Progenitor cell of endocrine pancreas (in vitro differentiated cells): ENCODE data around the gene PGM2. TPM values are rescaled to one million over a fixed set of nuclear protein-coding genes. Genes with fewer than 3 reads are reported as not detected.

Experiments used
- DNase-seq: peaks from one replicate; pipeline ENCODE4 v3.0.0; 2021; ENCODE audit warnings: low spot score; ENCODE audit not compliant: unreplicated experiment
- H3K27ac Mint-ChIP-seq: 2 replicates; pipeline ENCODE4 v1.8.0; 2021; ENCODE audit warnings: mild to moderate bottlenecking, moderate library complexity, mixed read lengths
- H3K27me3 Mint-ChIP-seq: 2 replicates; pipeline ENCODE4 v1.8.0; 2021; ENCODE audit warnings: mixed read lengths
- H3K36me3 Mint-ChIP-seq: 2 replicates; pipeline ENCODE4 v1.8.0; 2022; ENCODE audit warnings: mixed read lengths; ENCODE audit not compliant: insufficient read depth
- H3K4me1 Mint-ChIP-seq: 2 replicates; pipeline ENCODE4 v1.8.0; 2021; ENCODE audit warnings: low read depth, mixed read lengths
- H3K4me3 Mint-ChIP-seq: 2 replicates; pipeline ENCODE4 v1.8.0; 2021; ENCODE audit warnings: low read depth, mild to moderate bottlenecking, moderate library complexity, mixed read lengths
- H3K9me3 Mint-ChIP-seq: 2 replicates; pipeline ENCODE4 v1.8.0; 2021; ENCODE audit warnings: low read depth, mixed read lengths
- total RNA-seq: library from RNA; stranded (reverse); gene quantifications from 2 replicates; pipeline ENCODE4 v1.2.1, GENCODE V29; 2021
- TF ChIP-seq, protein P1 (sequence below): fragments of 200-600 bp; sonication (generic); IDR thresholded peaks from one replicate; pipeline ENCODE4 v1.5.0; 2021; ENCODE audit warnings: antibody characterized with exemption, mild to moderate bottlenecking; ENCODE audit not compliant: unreplicated experiment

Gene PGM2
- total RNA-seq, 1 donor from 2014 or later, result 25.9 TPM

GRCh38 chr4:37827030-37827685, 672 bp downstream of the PGM2 start:
- TF ChIP-seq, protein P1, sequence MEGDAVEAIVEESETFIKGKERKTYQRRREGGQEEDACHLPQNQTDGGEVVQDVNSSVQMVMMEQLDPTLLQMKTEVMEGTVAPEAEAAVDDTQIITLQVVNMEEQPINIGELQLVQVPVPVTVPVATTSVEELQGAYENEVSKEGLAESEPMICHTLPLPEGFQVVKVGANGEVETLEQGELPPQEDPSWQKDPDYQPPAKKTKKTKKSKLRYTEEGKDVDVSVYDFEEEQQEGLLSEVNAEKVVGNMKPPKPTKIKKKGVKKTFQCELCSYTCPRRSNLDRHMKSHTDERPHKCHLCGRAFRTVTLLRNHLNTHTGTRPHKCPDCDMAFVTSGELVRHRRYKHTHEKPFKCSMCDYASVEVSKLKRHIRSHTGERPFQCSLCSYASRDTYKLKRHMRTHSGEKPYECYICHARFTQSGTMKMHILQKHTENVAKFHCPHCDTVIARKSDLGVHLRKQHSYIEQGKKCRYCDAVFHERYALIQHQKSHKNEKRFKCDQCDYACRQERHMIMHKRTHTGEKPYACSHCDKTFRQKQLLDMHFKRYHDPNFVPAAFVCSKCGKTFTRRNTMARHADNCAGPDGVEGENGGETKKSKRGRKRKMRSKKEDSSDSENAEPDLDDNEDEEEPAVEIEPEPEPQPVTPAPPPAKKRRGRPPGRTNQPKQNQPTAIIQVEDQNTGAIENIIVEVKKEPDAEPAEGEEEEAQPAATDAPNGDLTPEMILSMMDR, result no peak
- peak overlapping the region; percentile 90 for H3K4me3 Mint-ChIP-seq
- DNase-seq, result peak; percentile 12
- H3K36me3 Mint-ChIP-seq, result peaks cover 16% of the 10 kb centered on the region
- H3K4me1 Mint-ChIP-seq, result peaks cover 15% of the 10 kb centered on the region
- no peaks in the 10 kb centered on the region for H3K9me3 Mint-ChIP-seq
- peak overlapping the region; percentile 59 for H3K27ac Mint-ChIP-seq
- peaks cover 3% of the 10 kb centered on the region for H3K27me3 Mint-ChIP-seq

DNA sequence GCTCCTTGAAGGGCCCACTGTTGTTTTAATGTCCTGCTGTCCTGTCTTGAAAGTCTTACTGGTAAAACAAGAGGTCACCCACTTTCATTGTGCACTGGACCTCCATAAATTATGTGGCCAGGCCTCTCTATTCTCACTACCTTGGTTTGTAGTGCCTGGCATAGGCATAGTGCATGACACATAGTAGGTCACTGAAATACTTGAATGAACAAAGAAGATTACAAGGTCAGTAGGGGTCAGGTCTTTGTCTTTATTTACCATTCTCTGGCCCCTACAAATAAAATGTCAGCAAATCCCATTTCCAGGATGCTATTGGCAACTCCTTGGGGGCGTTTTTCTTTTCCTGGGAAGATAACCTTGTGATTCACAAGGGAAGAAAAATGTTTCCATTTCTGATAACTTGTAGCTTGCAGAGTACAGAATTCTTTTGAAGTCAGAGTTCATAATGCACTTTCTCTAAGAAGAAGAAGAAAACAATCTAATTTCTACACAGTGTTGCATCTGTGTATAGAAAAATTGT, 1.4 kb downstream of the PGM2 start:
- H3K36me3 Mint-ChIP-seq, result peaks cover 16% of the 10 kb centered on the region
- peaks cover 13% of the 10 kb centered on the region for H3K4me1 Mint-ChIP-seq
- no peak for DNase-seq
- H3K27ac Mint-ChIP-seq, result peak overlapping the region; percentile 59
- TF ChIP-seq, protein P1, result no peak
- H3K4me3 Mint-ChIP-seq, result peak overlapping the region; percentile 90
- peaks cover 3% of the 10 kb centered on the region for H3K27me3 Mint-ChIP-seq
- no peaks in the 10 kb centered on the region for H3K9me3 Mint-ChIP-seq

- peaks cover 16% of the 10 kb centered on the region for H3K36me3 Mint-ChIP-seq
- H3K4me1 Mint-ChIP-seq, result peaks cover 13% of the 10 kb centered on the region
- no peaks in the 10 kb centered on the region for H3K9me3 Mint-ChIP-seq
- no peak overlapping the region for H3K4me3 Mint-ChIP-seq
- no peak for DNase-seq
- H3K27ac Mint-ChIP-seq, result no peak overlapping the region
- peaks cover 3% of the 10 kb centered on the region for H3K27me3 Mint-ChIP-seq
- TF ChIP-seq, protein P1, result no peak
These were observed 2.4 kb downstream of the PGM2 start for GRCh38 chr4:37828843-37829242.

DNA sequence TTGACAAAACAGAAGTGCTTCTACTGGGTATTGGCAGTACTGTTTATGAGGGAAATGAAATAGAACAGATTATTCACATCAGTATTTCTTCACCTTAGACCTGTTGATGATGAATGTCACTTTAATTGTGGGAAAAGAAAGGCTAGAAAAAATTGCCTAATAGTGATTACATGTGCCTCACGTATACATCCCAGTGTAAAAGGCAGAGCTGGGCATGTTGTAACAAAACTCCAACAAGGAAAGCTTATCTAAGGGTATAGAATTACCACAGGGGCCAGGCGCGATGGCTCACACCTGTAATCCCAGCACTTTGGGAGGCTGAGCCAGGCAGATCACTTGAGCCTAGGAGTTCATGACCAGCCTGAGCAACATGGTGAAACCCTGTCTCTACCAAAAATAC, 4.2 kb downstream of the PGM2 start:
- Mint-ChIP-seq H3K27me3 (peaks cover 3% of the 10 kb centered on the region), H3K36me3 (peaks cover 19% of the 10 kb centered on the region), H3K4me3 (no peak overlapping the region), H3K27ac (no peak overlapping the region), H3K4me1 (peaks cover 11% of the 10 kb centered on the region), H3K9me3 (no peaks in the 10 kb centered on the region)
- TF ChIP-seq, protein P1, result no peak
- DNase-seq, result no peak

GRCh38 chr4:37835031-37835430, 8.5 kb downstream of the PGM2 start:
- TF ChIP-seq, protein P1, result no peak
- H3K27me3 Mint-ChIP-seq, result no peaks in the 10 kb centered on the region
- peaks cover 19% of the 10 kb centered on the region for H3K36me3 Mint-ChIP-seq
- H3K4me3 Mint-ChIP-seq, result no peak overlapping the region
- H3K4me1 Mint-ChIP-seq, result no peaks in the 10 kb centered on the region
- DNase-seq, result no peak
- H3K9me3 Mint-ChIP-seq, result no peaks in the 10 kb centered on the region
- no peak overlapping the region for H3K27ac Mint-ChIP-seq
